HUES6 (cell line): ENCODE measurements around the gene LSM5.

Experiments
- H3K27ac ChIP-seq: 2 replicates; pipeline ENCODE4 v1.7.0; 2013; ENCODE audit warnings: low read depth, mild to moderate bottlenecking, low read length, inconsistent platforms
- H3K27me3 ChIP-seq: 2 replicates; pipeline ENCODE4 v1.6.1; 2013; ENCODE audit warnings: low read length; ENCODE audit not compliant: control insufficient read depth, insufficient read depth
- H3K36me3 ChIP-seq: 2 replicates; pipeline ENCODE4 v1.6.1; 2013; ENCODE audit warnings: low read length; ENCODE audit not compliant: control insufficient read depth, insufficient read depth
- H3K4me1 ChIP-seq: 2 replicates; pipeline ENCODE4 v1.6.1; 2013; ENCODE audit warnings: low read length; ENCODE audit not compliant: control insufficient read depth, insufficient read depth
- H3K4me3 ChIP-seq: 2 replicates; pipeline ENCODE4 v1.5.1; 2013; ENCODE audit warnings: low read depth, low read length
- H3K9ac ChIP-seq: one replicate; pipeline ENCODE4 v1.6.1; 2013; ENCODE audit warnings: mild to moderate bottlenecking, low read length
- H3K9me3 ChIP-seq: 2 replicates; pipeline ENCODE4 v1.6.1; 2013; ENCODE audit warnings: low read depth, low read length; ENCODE audit not compliant: control insufficient read depth, insufficient read depth

Gene LSM5

GRCh38 chr7:32461484-32461883 is 28.7 kb downstream of the LSM5 start:
- H3K36me3 ChIP-seq = no peaks in the 10 kb centered on the region; the same call in 1 of the 2 replicates
- no peak overlapping the region for H3K9ac ChIP-seq
- no peaks in the 10 kb centered on the region for H3K27me3 ChIP-seq
- H3K4me3 ChIP-seq = no peak overlapping the region
- no peaks in the 10 kb centered on the region for H3K4me1 ChIP-seq
- peaks cover 12% of the 10 kb centered on the region for H3K9me3 ChIP-seq
- no peak overlapping the region for H3K27ac ChIP-seq

GRCh38 chr7:32459788-32460187 is 30.4 kb downstream of the LSM5 start:
- Histone ChIP-seq H3K4me1 (no peaks in the 10 kb centered on the region), H3K36me3 (no peaks in the 10 kb centered on the region; the same call in 1 of the 2 replicates), H3K9ac (no peak overlapping the region), H3K9me3 (peaks cover 12% of the 10 kb centered on the region), H3K27ac (no peak overlapping the region), H3K27me3 (no peaks in the 10 kb centered on the region), H3K4me3 (no peak overlapping the region)

GRCh38 chr7:32458025-32458424 is 32.2 kb downstream of the LSM5 start:
- Histone ChIP-seq H3K4me1 (0 out of 2 replicates have a peak, but pooled peaks cover 4% of the 10 kb centered on the region), H3K9me3 (peaks cover 12% of the 10 kb centered on the region), H3K27me3 (no peaks in the 10 kb centered on the region), H3K27ac (no peak overlapping the region), H3K4me3 (no peak overlapping the region), H3K36me3 (no peaks in the 10 kb centered on the region; the same call in 1 of the 2 replicates), H3K9ac (no peak overlapping the region)

GRCh38 chr7:32453341-32454011 is 36.7 kb downstream of the LSM5 start:
- H3K27me3 ChIP-seq = no peaks in the 10 kb centered on the region
- H3K9ac ChIP-seq = no peak overlapping the region
- no peak overlapping the region for H3K27ac ChIP-seq
- peaks cover 15% of the 10 kb centered on the region for H3K9me3 ChIP-seq
- no peaks in the 10 kb centered on the region for H3K36me3 ChIP-seq
- H3K4me3 ChIP-seq = no peak overlapping the region
- 0 out of 2 replicates have a peak, but pooled peaks cover 4% of the 10 kb centered on the region for H3K4me1 ChIP-seq

- Histone ChIP-seq H3K9me3 (peaks cover 8% of the 10 kb centered on the region; the same call in 1 of the 2 replicates), H3K27me3 (no peaks in the 10 kb centered on the region), H3K4me3 (no peak overlapping the region), H3K36me3 (no peaks in the 10 kb centered on the region), H3K4me1 (no peaks in the 10 kb centered on the region; the same call in 1 of the 2 replicates), H3K9ac (no peak overlapping the region), H3K27ac (no peak overlapping the region)
Observed at GRCh38 chr7:32447218-32447617, 43.0 kb downstream of the LSM5 start.

- 0 out of 2 replicates have a peak, but pooled peaks cover 3% of the 10 kb centered on the region for H3K27me3 ChIP-seq
- no peak overlapping the region for H3K27ac ChIP-seq
- no peak overlapping the region for H3K9ac ChIP-seq
- H3K4me1 ChIP-seq = no peaks in the 10 kb centered on the region
- H3K9me3 ChIP-seq = no peaks in the 10 kb centered on the region
- no peak overlapping the region for H3K4me3 ChIP-seq
- no peaks in the 10 kb centered on the region for H3K36me3 ChIP-seq
Observed at GRCh38 chr7:32436146-32436928, 53.8 kb downstream of the LSM5 start.
